ENCODE results near the gene UXS1.

The UXS1 gene

GRCh38 chr2:106107509-106108131 is 86.5 kb downstream of the UXS1 start:
- no peak for DNase-seq (ENCODE audit: extremely low read depth, low read depth)
- TF ChIP-seq, protein P1, sequence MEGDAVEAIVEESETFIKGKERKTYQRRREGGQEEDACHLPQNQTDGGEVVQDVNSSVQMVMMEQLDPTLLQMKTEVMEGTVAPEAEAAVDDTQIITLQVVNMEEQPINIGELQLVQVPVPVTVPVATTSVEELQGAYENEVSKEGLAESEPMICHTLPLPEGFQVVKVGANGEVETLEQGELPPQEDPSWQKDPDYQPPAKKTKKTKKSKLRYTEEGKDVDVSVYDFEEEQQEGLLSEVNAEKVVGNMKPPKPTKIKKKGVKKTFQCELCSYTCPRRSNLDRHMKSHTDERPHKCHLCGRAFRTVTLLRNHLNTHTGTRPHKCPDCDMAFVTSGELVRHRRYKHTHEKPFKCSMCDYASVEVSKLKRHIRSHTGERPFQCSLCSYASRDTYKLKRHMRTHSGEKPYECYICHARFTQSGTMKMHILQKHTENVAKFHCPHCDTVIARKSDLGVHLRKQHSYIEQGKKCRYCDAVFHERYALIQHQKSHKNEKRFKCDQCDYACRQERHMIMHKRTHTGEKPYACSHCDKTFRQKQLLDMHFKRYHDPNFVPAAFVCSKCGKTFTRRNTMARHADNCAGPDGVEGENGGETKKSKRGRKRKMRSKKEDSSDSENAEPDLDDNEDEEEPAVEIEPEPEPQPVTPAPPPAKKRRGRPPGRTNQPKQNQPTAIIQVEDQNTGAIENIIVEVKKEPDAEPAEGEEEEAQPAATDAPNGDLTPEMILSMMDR (IDR thresholded peaks at IDR 0.05; ENCODE audit: low read depth, low read length) = no peak

GRCh38 chr2:106106622-106107508 is 87.2 kb downstream of the UXS1 start:
- DNase-seq (ENCODE audit: extremely low read depth, low read depth) = no peak
- TF ChIP-seq, protein P1 (IDR thresholded peaks at IDR 0.05; ENCODE audit: low read depth, low read length) = no peak

DNA sequence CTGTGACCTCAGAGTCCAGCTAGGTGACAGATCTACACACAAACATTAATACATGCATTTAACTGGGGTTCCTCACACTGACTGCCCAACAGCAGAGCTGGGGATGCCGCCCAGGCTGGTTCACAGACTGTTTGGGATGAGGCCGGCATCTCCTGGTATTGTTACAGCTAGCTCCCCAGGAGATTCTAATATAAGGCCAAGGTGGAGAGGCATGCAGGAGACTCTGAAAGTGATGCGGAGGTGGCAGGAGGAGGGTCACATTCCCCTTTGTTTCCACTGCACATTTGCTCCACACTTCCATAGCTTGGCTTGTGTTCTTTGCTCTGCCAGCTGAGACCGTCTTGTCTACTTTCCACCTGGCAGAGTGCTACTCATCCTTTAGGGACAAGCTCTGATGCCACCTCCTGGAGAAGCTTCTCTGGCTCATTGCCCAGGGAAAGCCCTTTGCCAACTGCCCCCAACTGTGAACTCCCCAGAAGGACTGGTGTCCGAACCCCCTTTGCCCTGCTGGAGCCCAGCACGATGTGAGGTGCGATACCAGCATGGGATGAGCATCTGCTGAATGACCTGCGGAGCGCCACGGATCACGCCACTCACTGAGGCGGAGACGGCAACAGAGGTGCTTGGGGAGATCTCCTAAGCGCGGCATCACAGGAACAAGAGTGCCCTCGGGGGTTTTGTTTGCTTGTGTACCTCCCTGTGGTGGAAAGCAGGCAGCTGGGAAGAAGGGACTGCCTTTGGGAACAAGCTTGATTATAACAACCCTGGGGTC is 88.8 kb downstream of the UXS1 start:
- DNase-seq (ENCODE audit: extremely low read depth, low read depth) = no peak
- TF ChIP-seq, protein P1 (IDR thresholded peaks at IDR 0.05; ENCODE audit: low read depth, low read length) = no peak

- DNase-seq (ENCODE audit: extremely low read depth, low read depth) = peak; percentile 35
- TF ChIP-seq, protein P1 (IDR thresholded peaks at IDR 0.05; ENCODE audit: low read depth, low read length) = peak; percentile 97
These were observed 89.6 kb downstream of the UXS1 start for GRCh38 chr2:106104332-106105062.

DNA sequence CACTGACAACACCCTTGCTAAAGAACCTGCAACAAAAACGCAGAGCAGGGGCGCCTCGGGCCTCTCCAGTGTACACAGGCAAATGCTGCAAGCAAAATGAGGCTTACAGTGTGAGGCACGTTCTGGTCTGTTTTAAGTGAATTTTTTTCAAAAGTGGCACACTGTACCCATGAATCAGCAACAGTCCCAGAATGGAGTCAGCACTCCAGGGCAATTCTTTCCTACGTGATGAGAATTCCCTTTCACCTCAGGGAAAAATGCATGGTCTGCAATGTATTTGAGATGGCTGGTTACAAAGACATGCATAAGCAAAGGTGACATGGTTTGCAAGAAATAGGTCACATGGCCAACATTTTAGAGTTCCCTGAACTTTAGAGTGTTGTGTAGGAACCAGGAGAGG is 94.4 kb downstream of the UXS1 start:
- TF ChIP-seq, protein P1 (IDR thresholded peaks at IDR 0.05; ENCODE audit: low read depth, low read length) = no peak
- DNase-seq (ENCODE audit: extremely low read depth, low read depth) = no peak

- no peak for DNase-seq (ENCODE audit: extremely low read depth, low read depth)
These were observed 95.4 kb downstream of the UXS1 start for GRCh38 chr2:106098664-106099063.

More at GRCh38 chr2:106098664-106099063, 95.4 kb downstream of the UXS1 start:
- TF ChIP-seq, protein P1 (IDR thresholded peaks at IDR 0.05; ENCODE audit: low read depth, low read length) = no peak
